GM23338 (cell line): ENCODE data around the gene CCDC188. TPM values are rescaled to one million over a fixed set of nuclear protein-coding genes. Genes with fewer than 3 reads are reported as not detected.

Experiments
- ATAC-seq: fragments of 200-7000 bp; cut with Tn5 transposase; 3 replicates; pipeline ENCODE4 v1.9.1; 2020
- DNase-seq: peaks from one replicate; pipeline ENCODE4 v3.0.0-alpha.2; 2015; ENCODE audit warnings: low spot score
- H2AFZ ChIP-seq: fragments of 200-600 bp; sonication (generic); 2 replicates; pipeline ENCODE4 v1.8.0; 2016; ENCODE audit warnings: antibody characterized with exemption, mild to moderate bottlenecking, moderate library complexity
- H3F3A ChIP-seq: fragments of 200-600 bp; sonication (generic); replicated peaks from 2 replicates; pipeline ENCODE4 v1.8.0; 2017; ENCODE audit warnings: antibody characterized with exemption, mixed run types, low read depth
- H3K27ac ChIP-seq: fragments of 200-600 bp; sonication (generic); 2 replicates; pipeline ENCODE4 v1.6.1; 2016; ENCODE audit warnings: low read depth
- H3K27me3 ChIP-seq: fragments of 200-600 bp; sonication (generic); 2 replicates; pipeline ENCODE4 v1.8.0; 2016; ENCODE audit warnings: mild to moderate bottlenecking, mixed run types, moderate library complexity; ENCODE audit not compliant: insufficient read depth
- H3K36me3 ChIP-seq: fragments of 200-600 bp; sonication (generic); 2 replicates; pipeline ENCODE4 v1.8.0; 2016; ENCODE audit warnings: mild to moderate bottlenecking; ENCODE audit not compliant: insufficient read depth
- H3K4me1 ChIP-seq: fragments of 200-600 bp; sonication (generic); 2 replicates; pipeline ENCODE4 v1.8.0; 2016; ENCODE audit warnings: mild to moderate bottlenecking, moderate library complexity; ENCODE audit not compliant: insufficient read depth
- H3K4me2 ChIP-seq: fragments of 200-600 bp; sonication (generic); 2 replicates; pipeline ENCODE4 v1.7.1; 2017; ENCODE audit warnings: mixed run types
- H3K4me3 ChIP-seq: fragments of 200-600 bp; sonication (generic); 2 replicates; pipeline ENCODE4 v1.6.1; 2016; ENCODE audit warnings: mixed run types
- H3K79me2 ChIP-seq: fragments of 200-600 bp; sonication (generic); replicated peaks from 2 replicates; pipeline ENCODE4 v1.8.0; 2017; ENCODE audit warnings: mild to moderate bottlenecking; ENCODE audit not compliant: insufficient read depth
- H3K9me2 ChIP-seq: fragments of 200-600 bp; sonication (generic); 2 replicates; pipeline ENCODE4 v1.8.0; 2017; ENCODE audit not compliant: insufficient read depth
- H4K20me1 ChIP-seq: fragments of 200-600 bp; sonication (generic); replicated peaks from 2 replicates; pipeline ENCODE4 v1.8.0; 2017; ENCODE audit warnings: mild to moderate bottlenecking; ENCODE audit not compliant: insufficient read depth
- H3K27ac Mint-ChIP-seq: 2 replicates; pipeline ENCODE4 v1.8.0; 2020; ENCODE audit warnings: inconsistent platforms, mild to moderate bottlenecking, moderate library complexity, mixed read lengths
- H3K27me3 Mint-ChIP-seq: 3 replicates; pipeline ENCODE4 v1.8.0; 2022; ENCODE audit warnings: low read depth, mild to moderate bottlenecking, moderate library complexity, mixed read lengths, inconsistent platforms; ENCODE audit not compliant: insufficient read depth, poor library complexity
- H3K36me3 Mint-ChIP-seq: 3 replicates; pipeline ENCODE4 v1.8.0; 2021; ENCODE audit warnings: low read depth, mild to moderate bottlenecking, inconsistent platforms, moderate library complexity, mixed read lengths
- H3K4me1 Mint-ChIP-seq: 3 replicates; pipeline ENCODE4 v1.8.0; 2020; ENCODE audit warnings: mild to moderate bottlenecking, inconsistent platforms, mixed read lengths
- H3K4me3 Mint-ChIP-seq: 3 replicates; pipeline ENCODE4 v1.8.0; 2021; ENCODE audit warnings: moderate library complexity, mild to moderate bottlenecking, inconsistent platforms, mixed read lengths
- H3K9me3 Mint-ChIP-seq: 3 replicates; pipeline ENCODE4 v1.8.0; 2020; ENCODE audit warnings: moderate library complexity, mild to moderate bottlenecking, inconsistent platforms, mixed read lengths
- CREB1 ChIP-seq: fragments of 250-450 bp; sonication (Bioruptor Pico); IDR thresholded peaks from 2 replicates; pipeline ENCODE4 v1.5.0; 2020; ENCODE audit warnings: low read depth, mild to moderate bottlenecking, moderate library complexity
- EZH2 ChIP-seq: fragments of 200-600 bp; sonication (generic); IDR thresholded peaks from one replicate; pipeline ENCODE4 v1.8.0; 2017; ENCODE audit warnings: antibody characterized with exemption, mild to moderate bottlenecking, low read depth; ENCODE audit not compliant: unreplicated experiment
- EZH2phosphoT487 ChIP-seq: fragments of 200-600 bp; sonication (generic); IDR thresholded peaks from one replicate; pipeline ENCODE4 v1.8.1; 2018; ENCODE audit warnings: antibody characterized with exemption; ENCODE audit not compliant: unreplicated experiment
- JUNB ChIP-seq: IDR thresholded peaks from one replicate; pipeline ENCODE4 v1.6.1; 2016; ENCODE audit warnings: antibody characterized with exemption; ENCODE audit not compliant: unreplicated experiment
- NANOG ChIP-seq: IDR thresholded peaks from 2 replicates; pipeline ENCODE4 v1.6.1; 2016; ENCODE audit warnings: antibody characterized with exemption, borderline replicate concordance
- POLR2AphosphoS5 ChIP-seq: IDR thresholded peaks from 2 replicates; pipeline ENCODE4 v1.6.1; 2016; ENCODE audit warnings: antibody characterized with exemption, low read depth
- STAT1 ChIP-seq: IDR thresholded peaks from one replicate; pipeline ENCODE4 v1.6.1; 2016; ENCODE audit warnings: antibody characterized with exemption; ENCODE audit not compliant: unreplicated experiment
- ZNF114 ChIP-seq: fragments of 250-450 bp; sonication (Bioruptor Pico); IDR thresholded peaks from 2 replicates; pipeline ENCODE4 v1.5.0; 2020; ENCODE audit warnings: mild to moderate bottlenecking, moderate library complexity
- ZNF331 ChIP-seq: fragments of 250-450 bp; sonication (Bioruptor Pico); IDR thresholded peaks from 2 replicates; pipeline ENCODE4 v1.5.0; 2020; ENCODE audit warnings: low read depth, mild to moderate bottlenecking, moderate library complexity
- polyA plus RNA-seq: library from polyadenylated mRNA; unstranded; fragments of >200 nt; fragmentation: Nextera tagmentation; extraction: Ambion mirVana; gene quantifications from 2 replicates; pipeline ENCODE4 v1.2.1, GENCODE V29; 2016
- total RNA-seq: library from RNA; depleted of rRNA; stranded (reverse); fragments of >200 nt; shearing (Covaris generic); gene quantifications from 2 replicates; pipeline ENCODE4 v1.2.3, GENCODE V29; 2014
- TF ChIP-seq, protein P1 (sequence below): IDR thresholded peaks from 2 replicates; pipeline ENCODE4 v1.6.1; 2016; ENCODE audit warnings: antibody characterized with exemption
- TF ChIP-seq, protein P2 (sequence below), 2 experiments: fragments of 200-600 bp in 1 of 2; sonication (generic) in 1 of 2; conservative IDR thresholded peaks; 2 replicates each; pipeline versions ENCODE4 v1.5.1 to v1.6.1; 2016 to 2017; ENCODE audit warnings: antibody characterized with exemption in 2 of 2, low read depth in 2 of 2, mild to moderate bottlenecking in 2 of 2, moderate library complexity in 1 of 2
- TF ChIP-seq, protein P3 (sequence below): fragments of 250-450 bp; sonication (Bioruptor Pico); IDR thresholded peaks from 2 replicates; pipeline ENCODE4 v1.5.0; 2020; ENCODE audit warnings: mild to moderate bottlenecking, moderate library complexity
- TF ChIP-seq, protein P4 (sequence below): IDR thresholded peaks from one replicate; pipeline ENCODE4 v1.6.1; 2018; ENCODE audit warnings: antibody characterized with exemption; ENCODE audit not compliant: unreplicated experiment

The CCDC188 gene
- total and polyA plus RNA-seq, 2 experiments from 2014 or later = not detected

DNA sequence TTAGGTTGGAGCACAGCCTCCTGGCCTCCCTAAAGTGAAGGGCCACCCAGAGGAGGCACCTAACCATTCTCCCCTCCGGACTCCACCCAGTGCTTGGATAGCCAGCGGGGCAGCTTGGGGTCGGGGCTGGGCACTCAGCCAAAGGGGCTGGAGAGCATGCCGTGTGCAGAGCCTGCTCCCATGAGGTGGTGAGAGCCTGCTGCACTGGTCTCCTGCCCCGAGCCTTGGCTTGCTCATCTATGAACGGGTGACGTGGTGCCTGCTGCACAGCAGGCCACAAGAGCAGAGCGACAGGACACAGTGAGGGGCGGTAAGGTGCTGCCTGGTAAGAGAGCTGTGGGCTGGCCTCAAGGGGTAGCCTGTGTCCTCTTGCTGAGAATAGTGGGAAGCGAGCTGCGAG, 14.0 kb upstream of the CCDC188 start:
- Histone ChIP-seq H3K4me1 (no peaks in the 10 kb centered on the region), H3K27me3 (no peaks in the 10 kb centered on the region), H3F3A (no peaks in the 10 kb centered on the region), H2AFZ (no peak overlapping the region), H3K79me2 (no peaks in the 10 kb centered on the region), H3K4me3 (no peak overlapping the region), H4K20me1 (no peaks in the 10 kb centered on the region), H3K9me2 (no peaks in the 10 kb centered on the region), H3K4me2 (no peak overlapping the region), H3K36me3 (no peaks in the 10 kb centered on the region), H3K27ac (no peak overlapping the region)
- H3K27me3 Mint-ChIP-seq = peaks cover 5% of the 10 kb centered on the region
- no peak for DNase-seq
- no peak for ATAC-seq
- peaks cover 3% of the 10 kb centered on the region; the same call in 1 of the 3 replicates for H3K36me3 Mint-ChIP-seq
- H3K9me3 Mint-ChIP-seq = peaks cover 4% of the 10 kb centered on the region
- no peak overlapping the region for H3K27ac Mint-ChIP-seq
- H3K4me1 Mint-ChIP-seq = no peaks in the 10 kb centered on the region
- H3K4me3 Mint-ChIP-seq = no peak overlapping the region
- TF ChIP-seq EZH2 (no peak), STAT1 (no peak), JUNB (no peak), EZH2phosphoT487 (no peak), CREB1 (CRISPR knock-in tag) (no peak), ZNF114 (no peak), ZNF331 (CRISPR knock-in tag) (no peak), NANOG (no peak), POLR2AphosphoS5 (no peak)
- TF ChIP-seq, protein P1, sequence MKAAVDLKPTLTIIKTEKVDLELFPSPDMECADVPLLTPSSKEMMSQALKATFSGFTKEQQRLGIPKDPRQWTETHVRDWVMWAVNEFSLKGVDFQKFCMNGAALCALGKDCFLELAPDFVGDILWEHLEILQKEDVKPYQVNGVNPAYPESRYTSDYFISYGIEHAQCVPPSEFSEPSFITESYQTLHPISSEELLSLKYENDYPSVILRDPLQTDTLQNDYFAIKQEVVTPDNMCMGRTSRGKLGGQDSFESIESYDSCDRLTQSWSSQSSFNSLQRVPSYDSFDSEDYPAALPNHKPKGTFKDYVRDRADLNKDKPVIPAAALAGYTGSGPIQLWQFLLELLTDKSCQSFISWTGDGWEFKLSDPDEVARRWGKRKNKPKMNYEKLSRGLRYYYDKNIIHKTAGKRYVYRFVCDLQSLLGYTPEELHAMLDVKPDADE = no peak
- TF ChIP-seq, protein P2, sequence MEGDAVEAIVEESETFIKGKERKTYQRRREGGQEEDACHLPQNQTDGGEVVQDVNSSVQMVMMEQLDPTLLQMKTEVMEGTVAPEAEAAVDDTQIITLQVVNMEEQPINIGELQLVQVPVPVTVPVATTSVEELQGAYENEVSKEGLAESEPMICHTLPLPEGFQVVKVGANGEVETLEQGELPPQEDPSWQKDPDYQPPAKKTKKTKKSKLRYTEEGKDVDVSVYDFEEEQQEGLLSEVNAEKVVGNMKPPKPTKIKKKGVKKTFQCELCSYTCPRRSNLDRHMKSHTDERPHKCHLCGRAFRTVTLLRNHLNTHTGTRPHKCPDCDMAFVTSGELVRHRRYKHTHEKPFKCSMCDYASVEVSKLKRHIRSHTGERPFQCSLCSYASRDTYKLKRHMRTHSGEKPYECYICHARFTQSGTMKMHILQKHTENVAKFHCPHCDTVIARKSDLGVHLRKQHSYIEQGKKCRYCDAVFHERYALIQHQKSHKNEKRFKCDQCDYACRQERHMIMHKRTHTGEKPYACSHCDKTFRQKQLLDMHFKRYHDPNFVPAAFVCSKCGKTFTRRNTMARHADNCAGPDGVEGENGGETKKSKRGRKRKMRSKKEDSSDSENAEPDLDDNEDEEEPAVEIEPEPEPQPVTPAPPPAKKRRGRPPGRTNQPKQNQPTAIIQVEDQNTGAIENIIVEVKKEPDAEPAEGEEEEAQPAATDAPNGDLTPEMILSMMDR (conservative IDR thresholded peaks at IDR 0.05; ENCODE audit: low read depth in 2 of 2) = no peak
- TF ChIP-seq, protein P3, sequence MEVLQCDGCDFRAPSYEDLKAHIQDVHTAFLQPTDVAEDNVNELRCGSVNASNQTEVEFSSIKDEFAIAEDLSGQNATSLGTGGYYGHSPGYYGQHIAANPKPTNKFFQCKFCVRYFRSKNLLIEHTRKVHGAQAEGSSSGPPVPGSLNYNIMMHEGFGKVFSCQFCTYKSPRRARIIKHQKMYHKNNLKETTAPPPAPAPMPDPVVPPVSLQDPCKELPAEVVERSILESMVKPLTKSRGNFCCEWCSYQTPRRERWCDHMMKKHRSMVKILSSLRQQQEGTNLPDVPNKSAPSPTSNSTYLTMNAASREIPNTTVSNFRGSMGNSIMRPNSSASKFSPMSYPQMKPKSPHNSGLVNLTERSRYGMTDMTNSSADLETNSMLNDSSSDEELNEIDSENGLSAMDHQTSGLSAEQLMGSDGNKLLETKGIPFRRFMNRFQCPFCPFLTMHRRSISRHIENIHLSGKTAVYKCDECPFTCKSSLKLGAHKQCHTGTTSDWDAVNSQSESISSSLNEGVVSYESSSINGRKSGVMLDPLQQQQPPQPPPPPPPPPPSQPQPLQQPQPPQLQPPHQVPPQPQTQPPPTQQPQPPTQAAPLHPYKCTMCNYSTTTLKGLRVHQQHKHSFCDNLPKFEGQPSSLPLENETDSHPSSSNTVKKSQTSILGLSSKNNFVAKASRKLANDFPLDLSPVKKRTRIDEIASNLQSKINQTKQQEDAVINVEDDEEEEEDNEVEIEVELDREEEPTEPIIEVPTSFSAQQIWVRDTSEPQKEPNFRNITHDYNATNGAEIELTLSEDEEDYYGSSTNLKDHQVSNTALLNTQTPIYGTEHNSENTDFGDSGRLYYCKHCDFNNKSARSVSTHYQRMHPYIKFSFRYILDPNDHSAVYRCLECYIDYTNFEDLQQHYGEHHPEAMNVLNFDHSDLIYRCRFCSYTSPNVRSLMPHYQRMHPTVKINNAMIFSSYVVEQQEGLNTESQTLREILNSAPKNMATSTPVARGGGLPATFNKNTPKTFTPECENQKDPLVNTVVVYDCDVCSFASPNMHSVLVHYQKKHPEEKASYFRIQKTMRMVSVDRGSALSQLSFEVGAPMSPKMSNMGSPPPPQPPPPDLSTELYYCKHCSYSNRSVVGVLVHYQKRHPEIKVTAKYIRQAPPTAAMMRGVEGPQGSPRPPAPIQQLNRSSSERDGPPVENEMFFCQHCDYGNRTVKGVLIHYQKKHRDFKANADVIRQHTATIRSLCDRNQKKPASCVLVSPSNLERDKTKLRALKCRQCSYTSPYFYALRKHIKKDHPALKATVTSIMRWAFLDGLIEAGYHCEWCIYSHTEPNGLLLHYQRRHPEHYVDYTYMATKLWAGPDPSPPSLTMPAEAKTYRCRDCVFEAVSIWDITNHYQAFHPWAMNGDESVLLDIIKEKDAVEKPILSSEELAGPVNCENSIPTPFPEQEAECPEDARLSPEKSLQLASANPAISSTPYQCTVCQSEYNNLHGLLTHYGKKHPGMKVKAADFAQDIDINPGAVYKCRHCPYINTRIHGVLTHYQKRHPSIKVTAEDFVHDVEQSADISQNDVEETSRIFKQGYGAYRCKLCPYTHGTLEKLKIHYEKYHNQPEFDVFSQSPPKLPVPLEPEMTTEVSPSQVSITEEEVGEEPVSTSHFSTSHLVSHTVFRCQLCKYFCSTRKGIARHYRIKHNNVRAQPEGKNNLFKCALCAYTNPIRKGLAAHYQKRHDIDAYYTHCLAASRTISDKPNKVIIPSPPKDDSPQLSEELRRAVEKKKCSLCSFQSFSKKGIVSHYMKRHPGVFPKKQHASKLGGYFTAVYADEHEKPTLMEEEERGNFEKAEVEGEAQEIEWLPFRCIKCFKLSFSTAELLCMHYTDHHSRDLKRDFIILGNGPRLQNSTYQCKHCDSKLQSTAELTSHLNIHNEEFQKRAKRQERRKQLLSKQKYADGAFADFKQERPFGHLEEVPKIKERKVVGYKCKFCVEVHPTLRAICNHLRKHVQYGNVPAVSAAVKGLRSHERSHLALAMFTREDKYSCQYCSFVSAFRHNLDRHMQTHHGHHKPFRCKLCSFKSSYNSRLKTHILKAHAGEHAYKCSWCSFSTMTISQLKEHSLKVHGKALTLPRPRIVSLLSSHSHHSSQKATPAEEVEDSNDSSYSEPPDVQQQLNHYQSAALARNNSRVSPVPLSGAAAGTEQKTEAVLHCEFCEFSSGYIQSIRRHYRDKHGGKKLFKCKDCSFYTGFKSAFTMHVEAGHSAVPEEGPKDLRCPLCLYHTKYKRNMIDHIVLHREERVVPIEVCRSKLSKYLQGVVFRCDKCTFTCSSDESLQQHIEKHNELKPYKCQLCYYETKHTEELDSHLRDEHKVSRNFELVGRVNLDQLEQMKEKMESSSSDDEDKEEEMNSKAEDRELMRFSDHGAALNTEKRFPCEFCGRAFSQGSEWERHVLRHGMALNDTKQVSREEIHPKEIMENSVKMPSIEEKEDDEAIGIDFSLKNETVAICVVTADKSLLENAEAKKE (CRISPR knock-in tag) = no peak
- TF ChIP-seq, protein P4, sequence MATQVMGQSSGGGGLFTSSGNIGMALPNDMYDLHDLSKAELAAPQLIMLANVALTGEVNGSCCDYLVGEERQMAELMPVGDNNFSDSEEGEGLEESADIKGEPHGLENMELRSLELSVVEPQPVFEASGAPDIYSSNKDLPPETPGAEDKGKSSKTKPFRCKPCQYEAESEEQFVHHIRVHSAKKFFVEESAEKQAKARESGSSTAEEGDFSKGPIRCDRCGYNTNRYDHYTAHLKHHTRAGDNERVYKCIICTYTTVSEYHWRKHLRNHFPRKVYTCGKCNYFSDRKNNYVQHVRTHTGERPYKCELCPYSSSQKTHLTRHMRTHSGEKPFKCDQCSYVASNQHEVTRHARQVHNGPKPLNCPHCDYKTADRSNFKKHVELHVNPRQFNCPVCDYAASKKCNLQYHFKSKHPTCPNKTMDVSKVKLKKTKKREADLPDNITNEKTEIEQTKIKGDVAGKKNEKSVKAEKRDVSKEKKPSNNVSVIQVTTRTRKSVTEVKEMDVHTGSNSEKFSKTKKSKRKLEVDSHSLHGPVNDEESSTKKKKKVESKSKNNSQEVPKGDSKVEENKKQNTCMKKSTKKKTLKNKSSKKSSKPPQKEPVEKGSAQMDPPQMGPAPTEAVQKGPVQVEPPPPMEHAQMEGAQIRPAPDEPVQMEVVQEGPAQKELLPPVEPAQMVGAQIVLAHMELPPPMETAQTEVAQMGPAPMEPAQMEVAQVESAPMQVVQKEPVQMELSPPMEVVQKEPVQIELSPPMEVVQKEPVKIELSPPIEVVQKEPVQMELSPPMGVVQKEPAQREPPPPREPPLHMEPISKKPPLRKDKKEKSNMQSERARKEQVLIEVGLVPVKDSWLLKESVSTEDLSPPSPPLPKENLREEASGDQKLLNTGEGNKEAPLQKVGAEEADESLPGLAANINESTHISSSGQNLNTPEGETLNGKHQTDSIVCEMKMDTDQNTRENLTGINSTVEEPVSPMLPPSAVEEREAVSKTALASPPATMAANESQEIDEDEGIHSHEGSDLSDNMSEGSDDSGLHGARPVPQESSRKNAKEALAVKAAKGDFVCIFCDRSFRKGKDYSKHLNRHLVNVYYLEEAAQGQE = no peak
